Measurements from ENCODE around the gene TRAF4. TPM values are rescaled to one million over a fixed set of nuclear protein-coding genes. Genes with fewer than 3 reads are reported as not detected.
A peak's percentile ranks its signal among the peaks of the same experiment; 100 is the strongest.

TRAF4 gene
- total RNA-seq, 1 donor from 2014 or later, result 86.4 TPM

DNA sequence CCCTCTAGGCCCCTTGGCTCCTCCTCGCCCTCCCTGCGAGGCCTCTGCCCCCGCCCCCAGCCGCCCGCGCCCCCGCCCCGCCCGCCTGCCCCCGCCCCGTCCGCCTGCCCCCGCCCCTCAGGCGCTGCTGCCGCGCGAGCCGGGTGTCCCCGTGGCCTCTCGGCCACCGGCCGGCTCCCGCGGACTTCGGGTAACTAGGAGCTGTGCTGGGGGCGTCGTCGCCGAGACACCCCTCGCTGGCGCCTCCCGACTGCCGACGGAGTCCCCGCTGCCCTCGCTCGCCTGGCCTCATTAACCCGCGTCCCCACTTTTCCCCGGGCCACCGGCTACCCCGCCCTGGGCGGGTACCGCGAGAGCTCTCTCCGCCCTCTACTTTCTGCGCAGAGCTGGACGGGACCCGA, 17.6 kb upstream of the TRAF4 start, which contains the start of gene TLCD1:
Gene TLCD1 (minus strand): TSS at position 8 of the 401 bp plus-strand sequence. CDS start 136 bp downstream, outside the sequence.
- TF ChIP-seq, protein P1, sequence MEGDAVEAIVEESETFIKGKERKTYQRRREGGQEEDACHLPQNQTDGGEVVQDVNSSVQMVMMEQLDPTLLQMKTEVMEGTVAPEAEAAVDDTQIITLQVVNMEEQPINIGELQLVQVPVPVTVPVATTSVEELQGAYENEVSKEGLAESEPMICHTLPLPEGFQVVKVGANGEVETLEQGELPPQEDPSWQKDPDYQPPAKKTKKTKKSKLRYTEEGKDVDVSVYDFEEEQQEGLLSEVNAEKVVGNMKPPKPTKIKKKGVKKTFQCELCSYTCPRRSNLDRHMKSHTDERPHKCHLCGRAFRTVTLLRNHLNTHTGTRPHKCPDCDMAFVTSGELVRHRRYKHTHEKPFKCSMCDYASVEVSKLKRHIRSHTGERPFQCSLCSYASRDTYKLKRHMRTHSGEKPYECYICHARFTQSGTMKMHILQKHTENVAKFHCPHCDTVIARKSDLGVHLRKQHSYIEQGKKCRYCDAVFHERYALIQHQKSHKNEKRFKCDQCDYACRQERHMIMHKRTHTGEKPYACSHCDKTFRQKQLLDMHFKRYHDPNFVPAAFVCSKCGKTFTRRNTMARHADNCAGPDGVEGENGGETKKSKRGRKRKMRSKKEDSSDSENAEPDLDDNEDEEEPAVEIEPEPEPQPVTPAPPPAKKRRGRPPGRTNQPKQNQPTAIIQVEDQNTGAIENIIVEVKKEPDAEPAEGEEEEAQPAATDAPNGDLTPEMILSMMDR (conservative IDR thresholded peaks at IDR 0.05; ENCODE audit: low read depth, low read length), result no peak
- peak within 1 kb of the TSS; percentile 67 for H3K4me3 ChIP-seq (ENCODE audit: low read depth, low read length)
- no peak for DNase-seq (ENCODE audit: low read depth)

DNA sequence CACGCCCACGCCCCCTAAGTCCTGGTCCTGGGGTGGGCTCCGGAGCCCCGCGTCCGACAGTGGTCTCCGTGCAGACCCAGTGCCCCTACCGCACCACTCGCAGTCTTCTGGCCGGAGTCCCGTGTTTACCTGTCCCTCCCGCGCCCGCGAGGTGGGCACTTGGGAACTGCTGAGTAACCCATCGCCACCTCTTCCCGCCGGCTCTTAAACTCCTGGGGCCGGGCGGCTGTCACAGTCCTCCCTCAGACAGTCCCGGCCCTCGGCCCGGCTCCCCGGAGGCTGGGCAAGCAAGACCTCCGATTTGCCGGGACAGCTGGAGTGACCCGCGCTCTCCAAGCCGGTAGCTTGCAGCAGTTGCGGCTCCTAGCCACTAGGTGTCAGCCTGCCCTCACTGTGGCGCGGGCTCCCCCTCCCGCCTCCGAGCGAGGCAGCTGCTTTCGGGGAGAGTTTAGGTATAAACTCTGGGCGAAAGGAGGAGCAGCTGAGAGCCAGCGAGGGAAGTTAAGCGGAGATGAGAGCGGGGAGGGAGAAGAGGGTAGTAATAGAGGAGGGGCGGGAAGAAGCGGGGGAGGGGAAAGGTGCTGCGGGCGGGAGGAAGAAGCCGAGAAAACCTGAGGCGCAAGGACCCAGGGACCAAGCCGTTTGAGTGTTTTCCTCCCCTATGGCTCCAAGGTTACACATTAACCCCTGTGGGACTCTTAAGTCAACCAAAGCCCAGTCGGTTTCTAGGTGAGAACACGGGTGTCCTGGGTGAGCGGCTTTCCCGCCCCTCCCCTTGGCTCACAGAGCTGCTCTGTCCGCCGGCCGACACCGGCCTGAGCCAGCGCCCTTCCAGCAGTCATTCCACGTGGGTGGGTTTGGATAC, 17.0 kb upstream of the TRAF4 start:
- DNase-seq (ENCODE audit: low read depth), result peak; percentile 91
- TF ChIP-seq, protein P1 (conservative IDR thresholded peaks at IDR 0.05; ENCODE audit: low read depth, low read length), result peak; percentile 96
- peak overlapping the region; percentile 67 for H3K4me3 ChIP-seq (ENCODE audit: low read depth, low read length)

DNA sequence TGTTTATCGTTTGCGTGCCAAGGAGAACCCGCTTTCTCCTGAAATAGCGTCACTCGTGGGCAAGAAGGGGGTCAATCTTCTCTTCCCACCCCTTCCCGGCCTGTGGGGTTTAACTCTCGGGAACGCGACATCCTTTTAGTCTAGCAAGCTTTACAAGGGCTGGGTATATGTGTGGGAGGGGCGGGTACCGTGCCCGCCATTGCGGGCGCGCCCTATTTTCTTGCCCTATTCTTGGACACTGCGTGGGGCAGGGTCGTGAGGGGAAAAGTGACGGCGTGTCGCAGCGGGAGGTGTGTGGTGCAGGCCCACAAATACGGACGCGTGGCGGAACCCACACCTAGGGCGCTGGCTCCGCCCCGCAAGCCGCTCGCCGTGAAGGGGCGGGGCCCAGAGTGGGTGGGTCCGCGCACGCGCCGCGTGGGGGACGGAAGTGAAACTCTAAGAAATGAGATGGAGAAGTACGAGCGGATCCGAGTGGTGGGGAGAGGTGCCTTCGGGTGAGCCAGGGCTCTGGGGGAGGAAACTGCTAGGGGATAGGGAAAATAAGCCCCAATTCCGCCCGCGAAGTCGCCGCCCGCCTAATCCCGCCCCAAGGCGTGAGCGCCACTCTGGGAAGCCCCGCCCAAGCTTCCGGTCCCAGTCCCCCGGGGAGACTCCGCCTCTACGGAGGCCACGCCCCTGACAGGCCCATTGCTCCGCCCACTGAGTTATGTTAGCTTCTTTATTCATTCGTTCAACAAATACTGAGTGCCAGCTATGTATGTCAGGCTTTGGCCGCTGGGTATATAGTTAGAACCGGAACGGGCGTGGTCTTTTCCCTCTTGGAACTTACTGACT, 15.2 kb upstream of the TRAF4 start, which contains the start of gene NEK8:
Gene NEK8 (plus strand): TSS at position 425 of the 837 bp plus-strand sequence. CDS start 26 bp downstream, at position 451.
- H3K4me3 ChIP-seq (ENCODE audit: low read depth, low read length), result peak within 1 kb of the TSS; percentile 67
- TF ChIP-seq, protein P1 (conservative IDR thresholded peaks at IDR 0.05; ENCODE audit: low read depth, low read length), result no peak
- no peak for DNase-seq (ENCODE audit: low read depth)

DNA sequence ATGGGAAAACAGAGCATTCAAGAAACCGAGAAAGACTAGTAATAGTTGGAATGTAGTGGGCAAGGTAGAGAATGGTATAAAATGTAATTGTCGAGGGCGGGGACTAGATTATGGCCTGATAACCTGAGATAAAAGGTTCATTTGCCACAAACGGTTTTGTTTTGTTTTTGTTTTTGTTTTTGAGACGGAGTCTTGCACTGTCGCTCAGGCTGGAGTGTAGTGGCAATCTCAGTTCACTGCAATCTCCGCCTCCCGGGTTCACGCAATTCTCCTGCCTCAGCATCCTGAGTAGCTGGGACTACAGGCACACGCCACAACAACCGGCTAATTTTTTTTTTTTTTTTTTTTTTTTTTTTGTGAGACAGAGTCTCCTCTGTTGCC, 13.9 kb upstream of the TRAF4 start:
- H3K4me3 ChIP-seq (ENCODE audit: low read depth, low read length), result no peak overlapping the region
- DNase-seq (ENCODE audit: low read depth), result no peak
- TF ChIP-seq, protein P1 (conservative IDR thresholded peaks at IDR 0.05; ENCODE audit: low read depth, low read length), result no peak

DNA sequence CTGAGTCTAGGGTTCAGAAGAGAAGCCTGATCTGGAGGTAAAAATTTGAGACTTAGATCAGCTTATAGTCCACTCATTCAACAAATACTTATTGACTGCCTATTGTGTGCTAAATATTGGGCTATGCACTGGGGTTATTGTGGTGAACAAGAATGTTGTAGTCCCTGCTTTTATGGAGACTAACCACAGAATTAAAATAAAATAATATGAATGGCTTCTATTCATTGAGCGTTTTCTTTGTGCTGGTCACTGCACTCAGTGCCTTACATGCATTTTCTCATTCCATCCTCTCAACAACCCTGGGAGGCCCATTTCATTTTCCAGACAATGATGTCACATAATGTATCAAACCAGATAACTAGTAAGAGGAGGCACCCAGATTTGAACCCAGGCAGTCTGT, 10.5 kb upstream of the TRAF4 start:
- no peak for DNase-seq (ENCODE audit: low read depth)
- no peak overlapping the region for H3K4me3 ChIP-seq (ENCODE audit: low read depth, low read length)
- TF ChIP-seq, protein P1 (conservative IDR thresholded peaks at IDR 0.05; ENCODE audit: low read depth, low read length), result no peak

DNA sequence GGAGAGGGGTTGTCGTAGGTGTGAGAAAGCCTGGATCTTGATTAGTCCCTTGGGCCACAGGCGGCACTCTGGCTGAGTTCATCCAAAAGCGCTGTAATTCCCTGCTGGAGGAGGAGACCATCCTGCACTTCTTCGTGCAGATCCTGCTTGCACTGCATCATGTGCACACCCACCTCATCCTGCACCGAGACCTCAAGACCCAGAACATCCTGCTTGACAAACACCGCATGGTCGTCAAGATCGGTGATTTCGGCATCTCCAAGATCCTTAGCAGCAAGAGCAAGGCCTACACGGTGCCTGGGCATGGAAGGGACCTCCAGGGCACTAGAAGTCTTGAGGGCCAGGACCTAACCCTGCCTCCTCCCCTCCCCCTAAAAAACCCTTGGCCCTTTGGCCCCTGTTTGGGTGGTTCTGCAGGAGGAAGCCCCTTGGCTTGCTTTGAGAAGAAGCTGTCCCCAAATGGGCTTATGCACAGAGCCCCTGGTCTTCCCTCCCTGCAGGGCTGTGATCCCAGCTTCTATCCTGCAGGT, 9.0 kb upstream of the TRAF4 start:
- TF ChIP-seq, protein P1 (conservative IDR thresholded peaks at IDR 0.05; ENCODE audit: low read depth, low read length), result no peak
- H3K4me3 ChIP-seq (ENCODE audit: low read depth, low read length), result no peak overlapping the region
- DNase-seq (ENCODE audit: low read depth), result no peak

Measured in epithelial cell of proximal tubule (primary cell).